ENCODE measurements around the gene PAPOLG. TPM values are rescaled to one million over a fixed set of nuclear protein-coding genes. Genes with fewer than 3 reads are reported as not detected.

The PAPOLG gene
- total and polyA plus RNA-seq, 9 of the 15 experiments (the other 6 are each of a cell fraction or from before 2014, with no cell fraction given), result 3.9 to 16.3 (median 10.0) TPM

GRCh38 chr2:60818272-60818671 is 62.2 kb downstream of the PAPOLG start (continued):
- TF ChIP-seq SMC3 (conservative IDR thresholded peaks at IDR 0.05; ENCODE audit: insufficient read depth, low read depth, low read length) (0 out of 2 replicates have a peak, but pooled peaks have one; percentile 16), HOMEZ (CRISPR knock-in tag; IDR thresholded peaks at IDR 0.05) (no peak), JUND (IDR thresholded peaks at IDR 0.05; ENCODE audit: borderline replicate concordance, low read depth, low read length) (peak; percentile 54; the same call in 1 of the 2 replicates), JUND (tag; IDR thresholded peaks at IDR 0.05; ENCODE audit: borderline replicate concordance, low read depth, low read length) (peak; percentile 35; the same call in 1 of the 3 replicates), NONO (IDR thresholded peaks at IDR 0.05; ENCODE audit: low read depth in 2 of 2, low read length in 1 of 2) (no peak), ZNF780A (CRISPR knock-in tag; IDR thresholded peaks at IDR 0.05) (no peak), RAD21 (CRISPR knock-in tag; conservative IDR thresholded peaks at IDR 0.05 in 1 of 2, IDR thresholded peaks at IDR 0.05 in 1 of 2) (peak in 1 of 2 experiments; percentile 53; a peak in 3 of 4 replicates), MTA1 (IDR thresholded peaks at IDR 0.05; ENCODE audit: borderline replicate concordance) (no peak), STAT5A (IDR thresholded peaks at IDR 0.05; ENCODE audit: borderline replicate concordance, low read length) (no peak), ZSCAN32 (CRISPR knock-in tag; IDR thresholded peaks at IDR 0.05) (no peak), EP300 (IDR thresholded peaks at IDR 0.05; ENCODE audit: low read length) (no peak), ZNF407 (IDR thresholded peaks at IDR 0.05; ENCODE audit: low read depth) (no peak)
